NK-92 treated with Interleukin-12 subunit alpha and Interleukin-12 subunit beta, amount 100 ng/mL, for 24 hours (cell line): ENCODE results near the gene MRPS30.
"Not testable (repeated sequence)": the region's sequence is repeated elsewhere in the genome, so short reads cannot be mapped to it uniquely, and the experiment has no call there.

Experiments used
- DNase-seq: peaks from one replicate; lab custom pipeline; 2025; lab: John Stamatoyannopoulos, UW

Gene MRPS30

GRCh38 chr5:44808435-44809214 lies at the start of gene MRPS30:
TSS of gene MRPS30 (plus strand) at chr5:44808947. CDS start at chr5:44808963, 16 bp downstream.
- peak; percentile 83 for DNase-seq

- DNase-seq, result no peak
Measured at GRCh38 chr5:44769200-44769876, 39.4 kb upstream of the MRPS30 start.

GRCh38 chr5:44769877-44770209 lies 38.9 kb upstream of the MRPS30 start:
- DNase-seq, result no peak

GRCh38 chr5:44770780-44771717 lies 37.7 kb upstream of the MRPS30 start:
- DNase-seq, result no peak

GRCh38 chr5:44772397-44772796 lies 36.4 kb upstream of the MRPS30 start:
- not testable (repeated sequence) for DNase-seq

- DNase-seq, result no peak
Measured at GRCh38 chr5:44774279-44774880, 34.4 kb upstream of the MRPS30 start.

- DNase-seq, result no peak
Measured at GRCh38 chr5:44779167-44779566, 29.6 kb upstream of the MRPS30 start.

GRCh38 chr5:44783634-44784315 lies 25.0 kb upstream of the MRPS30 start:
- no peak for DNase-seq

- no peak for DNase-seq
Measured at GRCh38 chr5:44787731-44788130, 21.0 kb upstream of the MRPS30 start.

GRCh38 chr5:44789372-44789995 lies 19.3 kb upstream of the MRPS30 start:
- DNase-seq, result not testable (repeated sequence)

GRCh38 chr5:44792031-44792673 lies 16.6 kb upstream of the MRPS30 start:
- not testable (repeated sequence) for DNase-seq

- DNase-seq, result no peak
Measured at GRCh38 chr5:44794371-44794770, 14.4 kb upstream of the MRPS30 start.

GRCh38 chr5:44795496-44795895 lies 13.3 kb upstream of the MRPS30 start:
- DNase-seq, result no peak

- no peak for DNase-seq
Measured at GRCh38 chr5:44797841-44798240, 10.9 kb upstream of the MRPS30 start.

GRCh38 chr5:44801992-44802391 lies 6.8 kb upstream of the MRPS30 start:
- no peak for DNase-seq

GRCh38 chr5:44806608-44807007 lies 2.1 kb upstream of the MRPS30 start:
- DNase-seq, result no peak

GRCh38 chr5:44807269-44807668 lies 1.5 kb upstream of the MRPS30 start:
- DNase-seq, result no peak

- DNase-seq, result peak; percentile 52
Measured at GRCh38 chr5:44809215-44809955, 638 bp downstream of the MRPS30 start.

- DNase-seq, result no peak
Measured at GRCh38 chr5:44809956-44810420, 1.2 kb downstream of the MRPS30 start.

GRCh38 chr5:44814761-44815160 lies 6.0 kb downstream of the MRPS30 start:
- no peak for DNase-seq
